GM03348 (cell line): ENCODE measurements around the gene ATR.
"Not testable (repeated sequence)": the region's sequence is repeated elsewhere in the genome, so short reads cannot be mapped to it uniquely, and the experiment has no call there.

Experiments used
- DNase-seq: peaks from one replicate; pipeline ENCODE4 v3.0.0; 2012; ENCODE audit warnings: low spot score

The ATR gene

DNA sequence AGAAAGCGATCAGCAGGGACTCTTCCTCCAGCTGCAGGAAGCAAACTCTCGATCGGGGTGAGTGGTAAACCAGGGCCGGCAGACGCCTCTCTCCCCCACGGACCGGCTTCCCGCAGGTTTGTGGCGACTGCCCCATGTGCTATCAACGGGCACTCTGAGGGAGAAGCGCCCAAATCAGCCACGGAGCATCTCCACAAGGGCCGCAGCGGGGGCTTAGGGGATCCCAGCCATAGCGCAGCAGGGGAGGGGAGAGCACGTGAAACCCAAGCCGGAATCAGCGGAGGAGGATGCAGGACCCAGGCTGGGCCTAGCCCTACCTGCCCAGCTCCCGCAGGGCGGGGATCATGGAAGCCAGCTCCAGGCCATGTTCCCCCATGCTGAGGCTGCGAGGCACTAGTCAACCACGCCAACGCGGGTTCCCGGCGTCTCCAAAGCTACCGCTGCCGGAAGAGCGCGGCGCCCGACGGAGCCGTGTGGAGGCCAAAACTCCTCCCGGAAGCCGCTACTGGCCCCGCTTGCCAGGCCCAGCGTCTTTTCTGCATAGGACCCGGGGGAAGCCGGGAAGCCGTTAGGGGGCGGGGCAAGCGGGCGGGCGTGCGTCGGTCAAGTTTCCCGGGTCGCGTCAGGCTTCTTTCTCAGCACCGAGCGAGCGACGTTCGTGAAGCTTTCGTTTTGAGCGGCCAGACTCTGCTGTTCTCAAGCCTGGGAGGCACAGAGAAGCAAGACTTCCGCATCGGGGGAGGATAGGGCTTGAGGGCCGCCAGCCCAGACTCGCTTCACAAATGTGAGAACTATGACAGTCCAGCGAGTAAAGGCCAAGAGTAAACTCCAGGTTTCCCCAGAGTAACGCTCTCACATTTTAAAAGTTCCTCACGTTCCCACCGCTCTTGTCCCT, at the start of gene ATR:
Gene ATR, minus strand, starts transcription at position 405 of the 895 bp plus-strand sequence. Its CDS starts 29 bp downstream, at position 376.
- DNase-seq, result peak; percentile 98

GRCh38 chr3:142626971-142627370, 48.4 kb upstream of the ATR start:
- no peak for DNase-seq

DNA sequence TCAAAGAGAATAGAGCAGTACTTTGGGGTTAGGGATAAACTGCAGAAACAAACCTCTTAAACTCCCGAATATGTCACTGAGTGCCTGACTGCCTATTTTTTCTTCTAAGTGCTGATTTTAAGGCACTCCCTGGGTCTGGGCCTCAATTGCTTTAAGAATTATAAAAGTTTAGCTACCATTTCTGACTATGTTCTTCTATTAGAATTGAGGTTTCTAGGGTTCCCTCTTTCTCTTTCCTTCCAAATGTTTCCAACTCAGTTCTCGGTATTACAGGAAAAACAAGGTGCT, 46.6 kb upstream of the ATR start:
- no peak for DNase-seq

- DNase-seq, result no peak
These were observed 46.0 kb upstream of the ATR start for GRCh38 chr3:142624341-142625152.

DNA sequence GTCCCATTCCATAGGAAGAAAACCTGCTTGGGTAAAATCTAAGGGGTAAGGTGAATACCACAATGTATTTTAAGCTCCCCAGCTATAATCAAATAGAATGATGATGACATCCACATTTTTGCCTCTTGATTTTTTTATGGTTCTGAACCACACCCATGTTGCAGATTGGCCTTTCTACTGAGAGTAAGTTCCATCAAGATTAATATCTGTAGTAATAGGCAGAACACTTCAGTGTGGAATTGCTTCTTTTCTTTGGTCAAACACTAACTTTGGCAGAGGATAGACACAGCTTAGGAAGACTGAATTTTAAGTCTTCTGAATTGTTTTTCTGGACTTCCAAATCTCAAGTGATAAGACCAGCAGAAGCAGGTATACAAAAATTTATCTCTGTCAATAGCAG, 44.7 kb upstream of the ATR start:
- no peak for DNase-seq

- DNase-seq, result no peak
These were observed 43.9 kb upstream of the ATR start for GRCh38 chr3:142622405-142622804.

DNA sequence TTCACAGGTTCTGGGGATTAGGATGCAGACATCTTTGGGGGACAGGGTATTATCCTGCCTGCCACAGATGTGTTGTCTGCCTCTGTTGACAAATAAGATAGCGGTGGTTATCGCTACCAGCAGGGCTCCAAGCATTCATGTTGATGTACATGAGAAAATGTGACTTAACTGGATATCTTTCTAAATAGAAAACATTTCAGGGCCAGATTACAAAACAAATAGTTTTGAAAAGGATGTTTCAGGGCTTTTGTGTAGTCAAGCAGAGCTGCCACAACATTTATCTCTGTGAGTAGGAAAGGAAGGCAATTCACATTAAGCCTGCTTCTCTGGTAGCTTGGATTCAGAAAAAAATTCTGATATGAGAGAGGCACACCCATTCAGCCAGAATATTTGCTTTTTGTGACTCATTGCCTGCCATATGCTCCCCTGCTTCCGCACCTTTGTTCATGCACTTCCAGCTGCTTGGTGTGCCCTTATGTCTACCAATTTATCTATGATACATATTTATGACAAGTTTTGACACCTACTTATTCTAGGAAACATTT, 40.5 kb upstream of the ATR start:
- DNase-seq, result no peak

GRCh38 chr3:142615171-142615570, 36.6 kb upstream of the ATR start:
- DNase-seq, result no peak

DNA sequence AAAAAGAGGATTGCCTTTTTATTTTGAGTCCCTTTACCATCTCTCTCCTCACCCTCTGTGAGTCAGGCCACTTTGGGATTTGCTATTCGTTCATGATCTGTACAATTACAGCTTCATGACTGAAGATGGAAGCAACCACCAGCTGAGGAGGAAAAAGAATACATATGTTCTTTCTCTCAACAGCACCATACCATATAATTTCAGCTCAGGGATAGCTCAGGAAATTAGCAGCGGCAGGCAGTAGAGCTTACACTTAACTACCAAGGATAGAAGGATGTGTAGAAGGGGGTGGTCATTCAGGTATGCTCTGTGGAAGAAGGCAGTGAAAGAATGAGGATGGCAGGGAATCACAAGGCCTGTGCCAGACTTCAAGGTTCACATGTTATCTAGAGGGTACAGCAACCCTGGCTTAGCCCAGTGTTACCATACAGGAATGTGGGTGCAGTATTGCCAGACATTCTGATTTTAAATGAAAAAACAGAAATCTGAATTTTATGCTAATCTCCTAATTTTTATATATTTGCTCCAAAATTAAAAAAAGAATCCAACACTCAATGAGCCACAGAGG, 35.6 kb upstream of the ATR start:
- no peak for DNase-seq

DNA sequence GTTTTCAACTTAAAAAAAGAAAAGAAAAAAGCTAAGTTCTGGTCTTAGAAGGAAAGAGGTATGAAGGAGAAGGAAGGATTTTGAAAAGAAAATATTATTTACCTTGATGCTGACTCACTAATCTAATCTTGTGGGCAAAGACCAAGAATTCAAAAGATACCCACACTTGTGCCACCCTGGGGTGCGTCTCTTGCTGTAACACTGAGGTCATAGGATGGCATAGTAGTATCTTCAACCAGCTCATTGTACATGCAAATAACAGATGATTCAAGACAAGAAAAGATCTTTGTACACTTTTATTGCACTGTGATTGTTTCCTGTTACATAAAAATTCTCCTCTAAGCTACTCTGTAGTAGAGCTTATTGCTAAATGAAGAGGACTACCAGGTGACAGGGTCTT, 35.0 kb upstream of the ATR start:
- no peak for DNase-seq

DNA sequence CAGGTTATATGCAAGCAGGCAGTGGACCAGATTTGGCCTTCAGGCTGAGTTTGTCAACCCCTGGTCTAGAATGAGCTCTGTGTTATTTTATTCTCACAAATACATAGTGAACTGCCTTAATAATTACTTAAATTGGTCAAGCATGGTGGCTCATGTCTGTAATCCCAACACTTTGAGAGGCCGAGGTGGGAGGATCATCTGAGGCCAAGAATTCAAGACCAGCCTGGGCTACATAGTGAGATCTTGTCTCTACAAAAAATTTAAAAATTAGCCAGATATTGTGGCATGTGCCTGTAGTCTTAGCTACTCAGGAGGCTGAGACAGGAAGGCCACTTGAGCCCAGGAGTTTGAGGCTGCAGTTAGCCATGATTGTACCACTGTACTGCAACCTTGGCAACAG, 32.7 kb upstream of the ATR start:
- no peak for DNase-seq

DNA sequence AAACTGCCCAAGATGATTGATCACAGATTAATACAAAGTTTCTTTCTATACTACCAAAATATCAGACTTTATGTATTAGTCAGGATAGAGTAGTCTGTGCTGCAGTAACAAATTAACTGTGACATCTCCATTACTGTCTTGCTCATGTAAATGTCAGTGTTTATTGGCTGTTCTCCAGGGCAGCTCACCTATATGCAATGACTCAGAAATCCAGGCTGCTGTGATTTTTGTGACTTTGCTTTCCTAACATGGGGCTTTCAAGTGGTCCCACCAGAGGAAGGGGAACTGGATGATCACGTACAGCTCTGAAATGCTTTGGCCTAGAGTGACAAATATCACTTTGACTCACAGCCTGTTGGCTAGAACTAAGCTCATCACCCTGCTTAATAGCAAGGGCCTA, 30.6 kb upstream of the ATR start:
- no peak for DNase-seq

- DNase-seq, result no peak
These were observed 30.1 kb upstream of the ATR start for GRCh38 chr3:142608631-142609030.

- DNase-seq, result no peak
These were observed 26.4 kb upstream of the ATR start for GRCh38 chr3:142604940-142605339.

DNA sequence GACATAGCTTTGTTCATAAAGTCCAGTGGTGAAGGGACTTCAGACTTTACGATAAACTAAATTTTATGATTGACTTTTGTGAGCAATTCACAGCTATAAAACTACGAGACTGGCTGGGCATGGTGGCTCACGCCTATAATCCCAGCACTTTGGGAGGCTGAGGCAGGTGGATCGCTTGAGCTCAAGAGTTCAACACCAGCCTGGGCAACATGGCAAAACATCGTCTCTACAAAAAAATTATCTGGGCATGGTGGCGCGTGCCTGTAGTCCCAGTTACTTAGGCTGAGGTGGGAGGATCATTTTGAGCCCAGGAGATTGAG, 24.8 kb upstream of the ATR start:
- not testable (repeated sequence) for DNase-seq

DNA sequence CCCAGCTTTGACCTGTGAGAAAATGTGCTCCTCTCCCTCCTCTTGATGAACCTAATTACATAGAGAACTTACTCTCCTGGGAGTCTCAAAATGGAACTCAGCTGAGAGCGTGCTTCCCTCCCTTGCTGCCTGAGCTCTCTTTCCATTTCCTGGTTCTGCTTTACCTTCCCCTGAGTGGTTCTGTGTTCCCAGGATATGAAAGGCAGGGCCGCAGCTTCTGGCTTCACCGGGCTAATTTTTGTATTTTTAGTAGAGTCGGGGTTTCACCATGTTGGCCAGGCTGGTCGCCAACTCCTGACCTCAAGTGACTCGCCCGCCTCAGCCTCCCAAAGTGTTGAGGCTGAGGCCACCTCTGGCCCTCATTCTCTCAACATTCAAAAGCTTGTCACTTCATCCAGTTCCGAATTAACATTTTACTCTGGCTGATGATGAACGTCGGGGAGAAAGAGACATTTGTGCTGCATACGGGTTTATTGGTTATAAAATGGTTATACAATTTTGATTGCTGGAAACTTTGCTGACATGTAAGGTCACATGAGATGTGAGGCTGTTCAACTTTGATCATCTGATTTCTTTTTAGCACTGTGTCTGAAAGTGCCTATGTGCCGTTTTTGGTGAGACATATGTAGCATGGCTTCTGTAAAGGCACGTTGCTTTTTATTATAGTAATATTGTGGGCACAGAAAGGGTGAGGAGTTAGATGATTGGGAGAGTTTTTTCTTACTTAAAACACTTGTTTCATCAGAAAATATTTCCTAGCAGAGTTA, 24.3 kb upstream of the ATR start:
- DNase-seq, result no peak

DNA sequence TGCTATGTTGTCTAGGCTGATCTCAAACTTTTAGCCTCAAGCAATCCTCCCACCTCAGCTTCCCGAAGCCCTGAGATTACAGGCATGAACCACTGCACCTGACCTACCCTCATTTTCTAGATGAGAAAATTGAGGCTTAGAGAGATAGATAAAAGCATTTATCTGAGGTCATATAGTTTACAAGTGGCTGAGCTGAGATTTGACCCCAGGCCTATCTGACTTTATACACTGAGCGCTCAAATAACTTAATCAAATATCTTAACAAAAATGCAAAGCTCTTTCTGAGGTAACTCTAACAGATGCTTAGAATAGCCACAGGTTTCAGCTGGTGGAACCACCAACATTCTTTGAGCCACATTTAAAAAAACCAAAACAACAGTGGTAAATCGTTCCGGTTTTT, 23.2 kb upstream of the ATR start:
- DNase-seq, result no peak

GRCh38 chr3:142597906-142598305, 19.4 kb upstream of the ATR start:
- DNase-seq, result no peak

DNA sequence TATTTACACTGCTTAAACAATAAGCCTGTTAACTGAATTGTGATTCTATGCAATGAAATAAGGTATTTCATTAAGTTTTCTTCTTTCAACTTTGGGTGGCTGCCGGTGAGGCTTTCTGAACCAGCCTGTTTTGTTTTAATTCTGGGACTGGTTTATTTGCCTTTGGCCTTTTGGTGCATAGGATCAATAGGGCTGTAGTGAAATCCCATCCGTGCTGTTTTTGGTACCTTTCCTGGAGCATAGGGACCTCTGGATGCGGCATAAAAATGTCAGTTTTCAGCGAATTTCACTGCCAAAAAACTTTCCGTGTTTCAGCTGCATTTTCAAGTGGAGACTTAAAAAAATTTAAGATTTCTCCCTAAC, 18.2 kb upstream of the ATR start:
- DNase-seq, result no peak

DNA sequence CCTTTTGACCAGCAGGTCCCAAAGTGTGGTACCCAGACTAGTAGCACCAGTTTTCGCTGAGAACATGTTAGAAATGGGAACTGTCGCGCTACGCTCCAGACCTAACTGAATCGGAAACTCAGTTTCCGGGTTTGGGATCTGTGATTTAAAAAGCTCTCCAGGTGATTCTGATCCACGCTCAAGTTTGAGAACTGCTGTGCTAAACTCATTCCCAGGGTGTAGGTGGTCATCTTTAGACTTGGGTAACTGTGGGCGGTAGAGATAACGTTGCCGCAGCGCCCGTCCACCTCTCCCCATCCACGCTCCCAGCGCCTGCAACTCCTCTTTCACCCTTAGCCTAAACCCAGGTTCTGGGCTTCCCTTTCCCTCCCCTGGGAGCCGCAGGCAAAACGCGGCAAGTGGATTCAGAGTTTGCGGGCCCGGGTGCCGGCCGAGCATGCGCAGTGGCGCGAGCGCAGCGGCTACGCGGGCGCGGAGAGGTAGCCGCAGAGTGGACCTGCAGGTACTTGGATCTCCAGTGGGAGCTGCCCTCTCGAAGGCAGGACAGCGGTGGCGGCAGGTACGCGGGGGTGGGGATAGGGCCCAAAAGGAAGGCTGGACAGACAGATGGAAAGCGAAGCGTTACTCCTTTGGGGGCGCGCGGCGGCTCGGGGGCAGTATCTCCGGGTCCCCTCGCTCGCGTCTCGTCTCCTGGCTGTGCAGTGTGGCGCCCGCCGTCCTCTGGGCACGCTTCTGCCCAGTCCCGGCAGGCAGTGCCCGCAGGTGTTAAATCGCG, 17.6 kb upstream of the ATR start, which contains the start of gene PLS1:
Gene PLS1, plus strand, starts transcription at position 443 of the 775 bp plus-strand sequence. CDS start 67,845 bp downstream, outside the sequence.
- DNase-seq, result peak; percentile 96

DNA sequence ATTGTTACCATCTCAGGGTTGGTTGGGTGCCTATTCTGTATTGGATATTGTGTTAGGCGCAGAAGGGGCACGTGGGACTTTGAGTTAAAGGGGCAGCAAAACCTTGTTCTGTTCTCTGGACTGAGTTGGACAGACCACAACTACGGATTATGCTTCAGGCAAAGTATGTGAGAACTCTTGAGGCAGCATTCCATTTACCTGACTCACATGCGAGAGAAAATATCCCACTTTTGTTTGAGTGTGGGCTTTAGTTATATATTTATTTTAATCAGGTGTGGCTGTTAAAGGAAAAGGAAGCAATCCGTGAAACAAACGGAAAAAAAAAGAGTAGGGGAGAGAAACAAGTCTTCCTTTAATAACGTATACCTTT, 17.0 kb upstream of the ATR start:
- peak; percentile 51 for DNase-seq
